PC-3 (cell line): ENCODE measurements around the gene TMEM232. TPM values are rescaled to one million over a fixed set of nuclear protein-coding genes. Genes with fewer than 3 reads are reported as not detected.

ENCODE experiments used
- ATAC-seq: fragments of 200-7000 bp; cut with Tn5 transposase; 2 replicates; pipeline ENCODE4 v1.9.1; 2020; ENCODE audit warnings: mild to moderate bottlenecking, moderate library complexity
- BruUV-seq: library from RNA; stranded (reverse); fragments of 400-500 nt; replicated peaks from 2 replicates; lab custom pipeline; 2021; lab: Mats Ljungman, UMichigan
- CTCF ChIA-PET: fragments of 300-600 bp; sonication (Branson Sonifier 250); formaldehyde crosslinking; loops from one replicate; lab custom pipeline; 2022; ENCODE audit warnings: antibody characterized with exemption; lab: Charles Lee
- POLR2A ChIA-PET: fragments of 300-600 bp; sonication (Branson Sonifier 250); formaldehyde crosslinking; loops from one replicate; lab custom pipeline; 2022; ENCODE audit warnings: antibody characterized with exemption; ENCODE audit not compliant: unreplicated experiment; lab: Charles Lee
- DNase-seq: peaks from one replicate; pipeline ENCODE4 v3.0.0-alpha.2; 2015
- H2AFZ ChIP-seq: fragments of 300-600 bp; sonication (generic); 2 replicates; pipeline ENCODE4 v1.6.0; 2016; ENCODE audit warnings: antibody characterized with exemption, low read length
- H3F3A ChIP-seq: fragments of 300-600 bp; sonication (generic); one replicate; pipeline ENCODE4 v1.6.0; 2017; ENCODE audit warnings: antibody characterized with exemption, low read length, control low read depth, mild to moderate bottlenecking; ENCODE audit not compliant: unreplicated experiment
- H3K27ac ChIP-seq: fragments of 300-600 bp; sonication (generic); 2 replicates; pipeline ENCODE4 v1.5.1; 2016; ENCODE audit warnings: mild to moderate bottlenecking, low read length
- H3K27me3 ChIP-seq: fragments of 300-600 bp; sonication (generic); 2 replicates; pipeline ENCODE4 v1.6.1; 2016; ENCODE audit warnings: low read length, mixed read lengths
- H3K36me3 ChIP-seq: fragments of 300-600 bp; sonication (generic); 2 replicates; pipeline ENCODE4 v1.6.1; 2016; ENCODE audit warnings: low read depth, mixed run types, low read length, mixed read lengths
- H3K4me1 ChIP-seq: fragments of 300-600 bp; sonication (generic); 2 replicates; pipeline ENCODE4 v1.5.1; 2016; ENCODE audit warnings: low read length; ENCODE audit not compliant: insufficient read depth
- H3K4me2 ChIP-seq: fragments of 300-600 bp; sonication (generic); 2 replicates; pipeline ENCODE4 v1.6.0; 2016; ENCODE audit warnings: low read length
- H3K4me3 ChIP-seq: fragments of 300-600 bp; sonication (generic); 2 replicates; pipeline ENCODE4 v1.5.1; 2016; ENCODE audit warnings: mild to moderate bottlenecking, low read length, mixed read lengths
- H3K79me2 ChIP-seq: fragments of 300-600 bp; sonication (generic); 2 replicates; pipeline ENCODE4 v1.6.1; 2017; ENCODE audit warnings: low read length, mixed read lengths
- H3K9ac ChIP-seq: fragments of 300-600 bp; sonication (generic); 2 replicates; pipeline ENCODE4 v1.6.0; 2016; ENCODE audit warnings: mild to moderate bottlenecking, low read length
- H3K9me2 ChIP-seq: fragments of 300-600 bp; sonication (generic); replicated peaks from 2 replicates; pipeline ENCODE4 v1.6.1; 2016; ENCODE audit warnings: mixed run types, low read length, mixed read lengths
- H3K9me3 ChIP-seq: fragments of 300-600 bp; sonication (generic); 2 replicates; pipeline ENCODE4 v1.6.1; 2016; ENCODE audit warnings: low read length, mixed read lengths
- H4K20me1 ChIP-seq: fragments of 300-600 bp; sonication (generic); 2 replicates; pipeline ENCODE4 v1.6.1; 2016; ENCODE audit warnings: low read length, mixed read lengths
- CTCF ChIP-seq: fragments of 300-600 bp; sonication (generic); conservative IDR thresholded peaks from 2 replicates; pipeline ENCODE4 v1.5.1; 2017; ENCODE audit warnings: antibody characterized with exemption, low read depth, mild to moderate bottlenecking, low read length
- EZH2 ChIP-seq: fragments of 300-600 bp; sonication (generic); IDR thresholded peaks from one replicate; pipeline ENCODE4 v1.6.1; 2017; ENCODE audit warnings: antibody characterized with exemption, mild to moderate bottlenecking, low read length; ENCODE audit not compliant: unreplicated experiment
- EZH2phosphoT487 ChIP-seq: fragments of 300-600 bp; sonication (generic); IDR thresholded peaks from 2 replicates; pipeline ENCODE4 v1.6.1; 2018; ENCODE audit warnings: mild to moderate bottlenecking, antibody characterized with exemption, low read length, borderline replicate concordance
- intact Hi-C: fragments of 100-400 bp; cut with micrococcal nuclease; formaldehyde crosslinking; loops from 2 replicates; pipeline ENCODE4 v1.9.0; 2023
- total RNA-seq: library from RNA; depleted of rRNA; stranded (reverse); fragments of >200 nt; gene quantifications from 2 replicates; pipeline ENCODE4 v1.2.3, GENCODE V29; 2014

Gene TMEM232
- total RNA-seq, 1 experiment from 2014 or later, result 1.4 TPM

- H3K4me2 ChIP-seq, result no peak overlapping the region
- no peaks in the 10 kb centered on the region for H3K4me1 ChIP-seq
- no peak for ATAC-seq
- no peak overlapping the region for H3K4me3 ChIP-seq
- H3K9me2 ChIP-seq, result no peaks in the 10 kb centered on the region
- ChIA-PET POLR2A (no interaction called here), CTCF (no interaction called here)
- intact Hi-C loops, result no loop called here
- H3K79me2 ChIP-seq, result no peaks in the 10 kb centered on the region
- no peaks in the 10 kb centered on the region for H4K20me1 ChIP-seq
- no peak overlapping the region for H3K9ac ChIP-seq
- H2AFZ ChIP-seq, result no peak overlapping the region
- H3K36me3 ChIP-seq, result 0 out of 2 replicates have a peak, but pooled peaks cover 2% of the 10 kb centered on the region
- peaks cover 7% of the 10 kb centered on the region; the same call in 1 of the 2 replicates for H3K9me3 ChIP-seq
- no peak for DNase-seq
- no peak for TF ChIP-seq EZH2phosphoT487
- TF ChIP-seq EZH2, result no peak
- TF ChIP-seq CTCF, result no peak
- no TSS peak for BruUV-seq
- H3F3A ChIP-seq, result no peaks in the 10 kb centered on the region
- no peaks in the 10 kb centered on the region for H3K27me3 ChIP-seq
- H3K27ac ChIP-seq, result no peak overlapping the region
Observed at GRCh38 chr5:110618941-110619340, 107.5 kb downstream of the TMEM232 start.

GRCh38 chr5:110616009-110616408 lies 110.5 kb downstream of the TMEM232 start:
- POLR2A ChIA-PET, result no interaction called here
- DNase-seq (no peak), ATAC-seq (no peak)
- Histone ChIP-seq H4K20me1 (no peaks in the 10 kb centered on the region), H3K27me3 (peaks cover 5% of the 10 kb centered on the region), H3K27ac (no peak overlapping the region), H2AFZ (no peak overlapping the region), H3K9me2 (no peaks in the 10 kb centered on the region), H3K79me2 (no peaks in the 10 kb centered on the region), H3K9me3 (peaks cover 7% of the 10 kb centered on the region; the same call in 1 of the 2 replicates), H3K36me3 (0 out of 2 replicates have a peak, but pooled peaks cover 2% of the 10 kb centered on the region), H3K4me1 (no peaks in the 10 kb centered on the region), H3K9ac (no peak overlapping the region), H3K4me2 (no peak overlapping the region), H3F3A (no peaks in the 10 kb centered on the region), H3K4me3 (no peak overlapping the region)
- no TSS peak for BruUV-seq
- CTCF ChIA-PET, result no interaction called here
- TF ChIP-seq CTCF, result no peak
- no peak for TF ChIP-seq EZH2phosphoT487
- no peak for TF ChIP-seq EZH2
- intact Hi-C loops, result no loop called here

GRCh38 chr5:110612794-110613247 lies 113.7 kb downstream of the TMEM232 start:
- Histone ChIP-seq H3K4me2 (no peak overlapping the region), H3K27me3 (peaks cover 17% of the 10 kb centered on the region), H3K9ac (no peak overlapping the region), H3K9me3 (peaks cover 7% of the 10 kb centered on the region; the same call in 1 of the 2 replicates), H3K4me1 (no peaks in the 10 kb centered on the region), H4K20me1 (no peaks in the 10 kb centered on the region), H3K36me3 (0 out of 2 replicates have a peak, but pooled peaks cover 2% of the 10 kb centered on the region), H3K4me3 (no peak overlapping the region), H3K27ac (no peak overlapping the region), H3K9me2 (no peaks in the 10 kb centered on the region), H3K79me2 (no peaks in the 10 kb centered on the region), H2AFZ (no peak overlapping the region), H3F3A (no peaks in the 10 kb centered on the region)
- peak; percentile 28 for DNase-seq
- no TSS peak for BruUV-seq
- ChIA-PET CTCF (interaction anchor here (1.0 to 1.4 kb wide), 2 partner anchors 12 to 103 kb away, joined by 4 read pairs; no protein-coding TSS in a partner anchor), POLR2A (interaction anchor here (0.6 kb wide), 2 partner anchors 100 to 203 kb away, joined by 3 read pairs; no protein-coding TSS in a partner anchor)
- intact Hi-C loops, result loop anchor here (5.0 kb wide), 1 partner anchor 104 kb away; no protein-coding TSS in a partner anchor
- ATAC-seq, result peak; percentile 74
- TF ChIP-seq EZH2, result no peak
- TF ChIP-seq CTCF, result no peak
